GM19438 (cell line): Measurements from ENCODE around the gene WDR72.
"Not testable (repeated sequence)": the region's sequence is repeated elsewhere in the genome, so short reads cannot be mapped to it uniquely, and the experiment has no call there.

Experiments
- ATAC-seq: cut with Tn5 transposase; IDR thresholded peaks from one replicate; pipeline ENCODE4 v1.9.1; 2021; ENCODE audit warnings: low read depth; ENCODE audit not compliant: unreplicated experiment

WDR72 gene

DNA sequence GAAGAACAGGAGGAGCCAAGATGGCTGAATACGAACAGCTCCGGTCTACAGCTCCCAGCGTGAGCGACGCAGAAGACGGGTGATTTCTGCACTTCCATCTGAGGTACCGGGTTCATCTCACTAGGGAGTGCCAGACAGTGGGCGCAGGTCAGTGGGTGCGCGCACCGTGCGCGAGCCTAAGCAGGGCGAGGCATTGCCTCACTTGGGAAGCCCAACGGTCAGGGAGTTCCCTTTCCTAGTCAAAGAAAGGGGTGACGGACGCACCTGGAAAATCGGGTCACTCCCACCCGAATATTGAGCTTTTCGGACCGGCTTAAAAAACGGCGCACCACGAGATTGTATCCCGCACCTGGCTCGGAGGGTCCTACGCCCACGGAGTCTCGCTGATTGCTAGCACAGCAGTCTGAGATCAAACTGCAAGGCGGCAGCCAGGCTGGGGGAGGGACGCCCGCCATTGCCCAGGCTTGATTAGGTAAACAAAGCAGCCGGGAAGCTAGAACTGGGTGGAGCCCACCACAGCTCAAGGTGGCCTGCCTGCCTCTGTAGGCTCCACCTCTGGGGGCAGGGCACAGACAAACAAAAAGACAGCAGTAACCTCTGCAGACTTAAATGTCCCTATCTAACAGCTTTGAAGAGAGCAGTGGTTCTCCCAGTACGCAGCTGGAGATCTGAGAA lies 218.7 kb downstream of the WDR72 start:
- ATAC-seq = not testable (repeated sequence)

DNA sequence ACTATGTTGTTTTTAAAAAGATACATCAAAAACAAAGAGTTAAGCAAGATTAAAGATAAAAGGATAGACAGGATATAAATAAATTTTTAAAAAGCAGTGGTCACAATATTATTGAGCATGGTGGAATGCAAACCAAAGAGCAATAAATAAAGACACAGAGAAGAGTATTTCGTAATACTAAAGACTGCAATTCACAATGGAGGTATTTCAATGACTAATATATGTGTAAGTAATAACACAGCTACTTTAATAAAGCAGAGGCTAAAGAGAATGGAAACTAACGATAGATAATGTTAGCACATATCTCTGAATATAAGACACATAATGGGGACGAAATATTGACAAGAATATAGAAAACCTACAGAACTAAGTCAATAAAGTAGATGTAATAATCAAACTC lies 219.6 kb downstream of the WDR72 start:
- no peak for ATAC-seq

- ATAC-seq = no peak
Observed at GRCh38 chr15:53536479-53537120, 222.9 kb downstream of the WDR72 start.

- ATAC-seq = no peak
Observed at GRCh38 chr15:53535886-53536285, 223.6 kb downstream of the WDR72 start.

- ATAC-seq = no peak
Observed at GRCh38 chr15:53534105-53534839, 225.2 kb downstream of the WDR72 start.

- ATAC-seq = no peak
Observed at GRCh38 chr15:53530761-53531160, 228.7 kb downstream of the WDR72 start.

- ATAC-seq = no peak
Observed at GRCh38 chr15:53527996-53528395, 231.5 kb downstream of the WDR72 start.

DNA sequence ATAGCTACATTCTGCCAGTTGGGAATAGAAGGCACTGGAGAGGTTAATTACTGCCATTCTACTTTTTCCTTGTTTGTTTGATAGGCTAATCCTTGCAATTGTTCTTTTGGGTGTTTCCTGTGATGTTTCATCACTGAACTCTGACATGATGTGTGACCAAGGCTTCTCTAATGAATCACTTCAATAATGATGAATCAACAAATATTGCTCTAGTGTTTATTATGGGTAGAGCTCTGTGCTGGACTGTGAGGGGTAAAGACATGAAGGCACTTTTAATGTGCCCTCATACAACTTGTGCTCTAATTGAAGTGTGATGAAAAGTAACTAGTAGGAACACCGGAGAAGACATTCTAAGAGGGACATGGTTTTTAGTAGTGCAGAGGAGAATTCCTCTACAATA lies 233.6 kb downstream of the WDR72 start:
- no peak for ATAC-seq

DNA sequence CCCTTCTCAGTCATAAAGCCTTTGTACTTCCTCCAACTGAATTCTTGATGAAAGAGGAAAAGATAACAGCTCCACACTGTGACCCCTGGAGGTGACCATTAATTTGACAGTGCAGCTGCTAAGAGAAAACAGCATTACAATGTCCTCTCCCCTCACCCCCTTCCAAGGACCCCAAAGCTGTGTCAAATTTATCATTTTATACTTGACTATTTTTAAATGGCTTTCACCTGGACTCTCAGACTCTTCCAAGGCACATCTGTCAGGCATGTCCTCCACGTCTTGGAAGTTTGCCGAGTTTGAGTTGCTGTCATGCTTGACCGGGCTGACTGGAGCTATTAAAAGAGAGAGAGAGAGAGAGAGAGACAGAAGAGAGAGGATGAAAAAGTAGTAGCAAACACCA lies 236.5 kb downstream of the WDR72 start:
- no peak for ATAC-seq

DNA sequence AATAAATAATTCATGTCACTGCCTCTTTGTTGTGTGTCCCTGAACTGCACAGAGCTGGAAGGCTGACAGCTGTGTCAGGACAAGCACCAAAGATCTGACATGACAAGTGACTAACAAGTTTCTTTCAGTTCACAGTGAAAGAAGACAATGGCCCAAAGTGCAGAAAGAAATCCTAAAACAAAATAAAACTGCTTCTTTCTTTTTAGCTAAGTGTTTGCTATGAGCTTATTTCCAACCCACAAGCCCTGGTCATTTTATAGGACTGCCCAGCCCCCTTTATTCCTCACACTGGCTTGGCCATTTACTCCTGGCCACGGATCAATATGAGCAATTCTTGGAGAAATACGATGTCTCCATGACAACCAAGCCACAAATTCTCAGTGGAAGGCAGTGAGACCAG lies 238.5 kb downstream of the WDR72 start:
- no peak for ATAC-seq

- no peak for ATAC-seq
Observed at GRCh38 chr15:53513431-53513830, 246.0 kb downstream of the WDR72 start.

- no peak for ATAC-seq
Observed at GRCh38 chr15:53512029-53512428, 247.4 kb downstream of the WDR72 start.

- ATAC-seq = no peak
Observed at GRCh38 chr15:53511175-53511574, 248.3 kb downstream of the WDR72 start.

DNA sequence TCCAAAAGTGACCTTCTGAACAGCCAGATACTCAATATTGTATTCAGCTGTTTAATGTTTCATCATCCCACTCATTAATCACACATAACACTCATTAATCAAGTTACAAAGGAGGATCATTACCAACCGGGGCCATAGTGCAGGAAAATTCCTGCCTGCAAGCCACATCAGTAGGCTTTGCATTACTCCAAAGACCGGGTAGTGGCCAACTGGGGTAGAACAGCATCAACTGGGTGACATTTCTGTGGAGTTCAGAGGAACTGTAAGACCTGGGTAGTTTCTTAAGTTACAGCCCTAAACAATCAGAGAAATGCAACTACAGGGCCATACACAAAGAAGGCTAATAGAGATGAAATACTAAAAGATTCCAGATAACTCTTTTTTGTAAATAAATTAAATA lies 253.1 kb downstream of the WDR72 start:
- no peak for ATAC-seq

DNA sequence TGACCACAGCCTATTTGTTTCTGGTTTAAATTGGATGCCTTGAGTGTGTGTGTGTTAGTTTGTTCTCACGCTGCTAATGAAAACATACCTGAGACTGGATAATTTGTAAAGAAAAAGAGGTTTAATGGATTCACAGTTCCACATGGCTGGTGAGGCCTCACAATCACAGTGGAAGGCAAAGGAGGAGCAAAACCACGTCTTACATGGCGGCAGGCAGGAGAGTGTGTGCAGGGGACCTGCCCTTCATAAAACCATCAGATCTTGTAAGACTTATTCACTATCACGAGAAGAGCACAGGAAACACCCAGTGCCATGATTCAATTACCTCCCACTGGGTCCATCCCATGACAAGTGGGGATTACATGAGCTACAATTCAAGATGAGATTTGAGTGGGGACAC lies 260.5 kb downstream of the WDR72 start:
- no peak for ATAC-seq

- no peak for ATAC-seq
Observed at GRCh38 chr15:53490341-53490740, 269.1 kb downstream of the WDR72 start.

GRCh38 chr15:53482055-53482454 lies 277.4 kb downstream of the WDR72 start:
- ATAC-seq = no peak

- no peak for ATAC-seq
Observed at GRCh38 chr15:53477981-53478766, 281.3 kb downstream of the WDR72 start.

DNA sequence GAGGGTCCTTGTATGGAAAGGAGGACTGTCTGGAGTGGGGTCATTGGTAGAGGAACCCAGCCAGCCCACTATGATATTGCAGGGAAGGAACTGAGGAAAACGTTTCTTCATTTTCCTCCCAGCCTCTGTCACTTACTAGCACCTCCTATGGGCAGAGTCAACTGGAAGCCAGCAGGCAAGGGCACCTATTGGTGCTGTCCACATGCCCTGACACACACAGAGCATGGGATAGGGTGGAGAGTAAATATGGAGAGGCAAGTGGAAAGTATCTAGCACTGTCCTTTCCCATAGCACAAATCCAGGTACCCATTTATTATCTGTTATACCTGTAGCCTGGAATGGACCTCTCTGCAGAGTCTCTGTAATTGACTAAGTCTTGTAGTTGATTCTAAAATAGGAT lies 285.6 kb downstream of the WDR72 start:
- ATAC-seq = no peak

- ATAC-seq = no peak
Observed at GRCh38 chr15:53473435-53473834, 286.0 kb downstream of the WDR72 start.

DNA sequence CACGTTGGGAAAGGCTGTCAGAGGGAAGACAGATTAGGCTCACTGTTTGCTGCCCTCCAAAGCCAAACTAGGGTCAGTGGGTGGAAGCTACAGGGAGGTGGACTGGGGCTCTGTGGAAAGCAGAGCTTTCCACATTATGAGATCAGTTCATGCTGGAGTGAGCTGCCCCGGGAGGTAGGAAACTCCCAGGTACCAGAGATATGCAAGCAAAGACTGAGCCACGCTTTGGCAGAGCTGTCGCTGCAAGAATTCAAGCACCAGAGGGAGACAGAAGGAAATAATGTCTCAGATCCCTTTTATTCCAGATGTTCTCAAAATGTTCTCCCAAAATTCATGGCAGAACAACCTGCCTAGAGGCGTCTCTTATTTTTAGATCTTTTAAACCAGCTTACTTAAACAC lies 286.6 kb downstream of the WDR72 start:
- no peak for ATAC-seq
